ENCODE results near the gene CRYBG1.

- TF ChIP-seq, protein P1, sequence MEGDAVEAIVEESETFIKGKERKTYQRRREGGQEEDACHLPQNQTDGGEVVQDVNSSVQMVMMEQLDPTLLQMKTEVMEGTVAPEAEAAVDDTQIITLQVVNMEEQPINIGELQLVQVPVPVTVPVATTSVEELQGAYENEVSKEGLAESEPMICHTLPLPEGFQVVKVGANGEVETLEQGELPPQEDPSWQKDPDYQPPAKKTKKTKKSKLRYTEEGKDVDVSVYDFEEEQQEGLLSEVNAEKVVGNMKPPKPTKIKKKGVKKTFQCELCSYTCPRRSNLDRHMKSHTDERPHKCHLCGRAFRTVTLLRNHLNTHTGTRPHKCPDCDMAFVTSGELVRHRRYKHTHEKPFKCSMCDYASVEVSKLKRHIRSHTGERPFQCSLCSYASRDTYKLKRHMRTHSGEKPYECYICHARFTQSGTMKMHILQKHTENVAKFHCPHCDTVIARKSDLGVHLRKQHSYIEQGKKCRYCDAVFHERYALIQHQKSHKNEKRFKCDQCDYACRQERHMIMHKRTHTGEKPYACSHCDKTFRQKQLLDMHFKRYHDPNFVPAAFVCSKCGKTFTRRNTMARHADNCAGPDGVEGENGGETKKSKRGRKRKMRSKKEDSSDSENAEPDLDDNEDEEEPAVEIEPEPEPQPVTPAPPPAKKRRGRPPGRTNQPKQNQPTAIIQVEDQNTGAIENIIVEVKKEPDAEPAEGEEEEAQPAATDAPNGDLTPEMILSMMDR (conservative IDR thresholded peaks at IDR 0.05), result no peak
- TF ChIP-seq ZFX (IDR thresholded peaks at IDR 0.05), result no peak
These were observed 203.1 kb downstream of the CRYBG1 start for GRCh38 chr6:106563614-106564013.
